ENCODE results near the gene CDK6.

- TF ChIP-seq RXRA (IDR thresholded peaks at IDR 0.05) (peak in 1 of 2 donors; percentile 20), CTCF (IDR thresholded peaks at IDR 0.05; ENCODE audit: low read depth, low read length, missing input control) (no peak), RAD21 (IDR thresholded peaks at IDR 0.05) (no peak), HNF4G (IDR thresholded peaks at IDR 0.05) (no peak)
These were observed 86.4 kb downstream of the CDK6 start for GRCh38 chr7:92749832-92750446.

Measured in liver (tissue), 3 donors.